Measurements from ENCODE around the gene PDCD1LG2. TPM values are rescaled to one million over a fixed set of nuclear protein-coding genes. Genes with fewer than 3 reads are reported as not detected.
"Not testable (repeated sequence)": the region's sequence is repeated elsewhere in the genome, so short reads cannot be mapped to it uniquely, and the experiment has no call there.

The PDCD1LG2 gene
- total and polyA plus RNA-seq, 8 donors: 0.18 to 2.3 (median 0.87) TPM; not detected in 2

DNA sequence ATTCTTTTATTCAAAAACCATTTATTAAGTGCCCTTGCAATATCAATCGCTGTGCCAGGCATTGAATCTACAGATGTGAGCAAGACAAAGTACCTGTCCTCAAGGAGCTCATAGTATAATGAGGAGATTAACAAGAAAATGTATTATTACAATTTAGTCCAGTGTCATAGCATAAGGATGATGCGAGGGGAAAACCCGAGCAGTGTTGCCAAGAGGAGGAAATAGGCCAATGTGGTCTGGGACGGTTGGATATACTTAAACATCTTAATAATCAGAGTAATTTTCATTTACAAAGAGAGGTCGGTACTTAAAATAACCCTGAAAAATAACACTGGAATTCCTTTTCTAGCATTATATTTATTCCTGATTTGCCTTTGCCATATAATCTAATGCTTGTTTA, 41.5 kb upstream of the PDCD1LG2 start:
- Histone ChIP-seq H3K9me3 (no peaks in the 10 kb centered on the region), H3K27ac (no peak overlapping the region), H3K4me1 (peaks cover 0 to 3% (median 0%) of the 10 kb centered on the region in 4 donors), H3K4me3 (no peak overlapping the region), H3K27me3 (no peaks in the 10 kb centered on the region), H3K36me3 (peaks cover 0 to 49% (median 28%) of the 10 kb centered on the region in 4 donors)
- WGBS, 5 donors: 68 to 80% (median 78%) methylated on average over 5 of the region's 5 CpGs
- intact Hi-C loops (cut with DNase I; ENCODE audit: low total_unique reads): loop anchor here (10.0 kb wide), 1 partner anchor 116 kb away; no protein-coding TSS in a partner anchor
- TF ChIP-seq EP300 (IDR thresholded peaks at IDR 0.05) (no peak), CTCF (IDR thresholded peaks at IDR 0.05) (no peak), POLR2AphosphoS5 (IDR thresholded peaks at IDR 0.05) (no peak), POLR2A (IDR thresholded peaks at IDR 0.05) (no peak)
- no peak for DNase-seq

DNA sequence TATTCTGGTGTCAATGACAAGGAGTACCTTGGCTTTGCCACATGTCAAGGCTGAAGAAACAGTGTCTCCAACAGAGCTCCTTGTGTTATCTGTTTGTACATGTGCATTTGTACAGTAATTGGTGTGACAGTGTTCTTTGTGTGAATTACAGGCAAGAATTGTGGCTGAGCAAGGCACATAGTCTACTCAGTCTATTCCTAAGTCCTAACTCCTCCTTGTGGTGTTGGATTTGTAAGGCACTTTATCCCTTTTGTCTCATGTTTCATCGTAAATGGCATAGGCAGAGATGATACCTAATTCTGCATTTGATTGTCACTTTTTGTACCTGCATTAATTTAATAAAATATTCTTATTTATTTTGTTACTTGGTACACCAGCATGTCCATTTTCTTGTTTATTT, 40.2 kb upstream of the PDCD1LG2 start:
- no peak overlapping the region for H3K27ac ChIP-seq
- no peak for DNase-seq
- H3K27me3 ChIP-seq: no peaks in the 10 kb centered on the region
- H3K36me3 ChIP-seq: peaks cover 0 to 38% (median 19%) of the 10 kb centered on the region in 4 donors
- peaks cover 0 to 3% (median 0%) of the 10 kb centered on the region in 4 donors for H3K4me1 ChIP-seq
- H3K9me3 ChIP-seq: no peaks in the 10 kb centered on the region
- 67 to 83% (median 80%) methylated on average over 1 of the region's 1 CpG for WGBS, 5 donors
- no peak overlapping the region for H3K4me3 ChIP-seq
- TF ChIP-seq EP300 (IDR thresholded peaks at IDR 0.05): no peak
- no peak for TF ChIP-seq POLR2AphosphoS5 (IDR thresholded peaks at IDR 0.05)
- TF ChIP-seq CTCF (IDR thresholded peaks at IDR 0.05): no peak
- TF ChIP-seq POLR2A (IDR thresholded peaks at IDR 0.05): no peak
- intact Hi-C loops (cut with DNase I; ENCODE audit: low total_unique reads): no loop called here

- 77 to 88% (median 84%) methylated on average over 3 of the region's 3 CpGs for WGBS, 5 donors
- no peak overlapping the region for H3K27ac ChIP-seq
- no peak overlapping the region for H3K4me3 ChIP-seq
- H3K36me3 ChIP-seq: peaks cover 0 to 31% (median 12%) of the 10 kb centered on the region in 4 donors
- H3K27me3 ChIP-seq: no peaks in the 10 kb centered on the region
- no peak for DNase-seq
- no peaks in the 10 kb centered on the region for H3K9me3 ChIP-seq
- TF ChIP-seq POLR2AphosphoS5 (IDR thresholded peaks at IDR 0.05): no peak
- TF ChIP-seq POLR2A (IDR thresholded peaks at IDR 0.05): no peak
- no peak for TF ChIP-seq CTCF (IDR thresholded peaks at IDR 0.05)
- no peak for TF ChIP-seq EP300 (IDR thresholded peaks at IDR 0.05)
- intact Hi-C loops (cut with DNase I; ENCODE audit: low total_unique reads): no loop called here
- H3K4me1 ChIP-seq: peaks cover 0 to 3% (median 0%) of the 10 kb centered on the region in 4 donors
Measured at GRCh38 chr9:5470816-5471215, 39.5 kb upstream of the PDCD1LG2 start.

- H3K4me1 ChIP-seq; H3K27me3 ChIP-seq; DNase-seq; H3K36me3 ChIP-seq; H3K4me3 ChIP-seq; intact Hi-C loops (cut with DNase I; ENCODE audit: low total_unique reads); H3K9me3 ChIP-seq; H3K27ac ChIP-seq: not testable (repeated sequence)
- WGBS, 5 donors: 77 to 93% (median 84%) methylated on average over 2 of the region's 2 CpGs
Measured at GRCh38 chr9:5475611-5476010, 34.7 kb upstream of the PDCD1LG2 start.

DNA sequence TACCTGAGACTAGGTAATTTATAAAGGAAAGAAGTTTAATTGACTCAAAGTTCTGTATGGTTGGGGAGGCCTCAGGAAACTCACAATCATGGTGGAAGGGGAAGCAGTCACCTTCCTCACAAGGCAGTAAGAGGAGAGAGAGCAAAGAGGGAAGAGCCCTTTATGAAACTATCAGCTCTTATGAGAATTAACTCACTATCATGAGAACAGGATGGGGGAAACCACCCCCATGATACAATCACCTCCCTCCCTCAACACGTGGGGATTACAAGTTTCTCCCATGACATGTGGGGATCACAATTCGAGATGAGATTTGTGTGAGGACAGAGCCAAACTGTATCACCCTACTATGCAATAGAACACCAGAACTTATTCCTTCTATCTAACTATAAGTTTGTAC, 32.1 kb upstream of the PDCD1LG2 start:
- H3K4me3 ChIP-seq: no peak overlapping the region
- H3K27me3 ChIP-seq: no peaks in the 10 kb centered on the region
- H3K27ac ChIP-seq: no peak overlapping the region
- WGBS, 5 donors: 67 to 85% (median 79%) methylated on average over 2 of the region's 2 CpGs
- H3K9me3 ChIP-seq: no peaks in the 10 kb centered on the region
- H3K4me1 ChIP-seq: no peaks in the 10 kb centered on the region
- intact Hi-C loops (cut with DNase I; ENCODE audit: low total_unique reads): no loop called here
- H3K36me3 ChIP-seq: no peaks in the 10 kb centered on the region
- DNase-seq: no peak
- TF ChIP-seq POLR2AphosphoS5 (IDR thresholded peaks at IDR 0.05) (no peak), EP300 (IDR thresholded peaks at IDR 0.05) (no peak), POLR2A (IDR thresholded peaks at IDR 0.05) (no peak), CTCF (IDR thresholded peaks at IDR 0.05) (no peak)

Measured in stomach (tissue), 9 donors.